ENCODE data around the gene CTIF.

The CTIF gene

DNA sequence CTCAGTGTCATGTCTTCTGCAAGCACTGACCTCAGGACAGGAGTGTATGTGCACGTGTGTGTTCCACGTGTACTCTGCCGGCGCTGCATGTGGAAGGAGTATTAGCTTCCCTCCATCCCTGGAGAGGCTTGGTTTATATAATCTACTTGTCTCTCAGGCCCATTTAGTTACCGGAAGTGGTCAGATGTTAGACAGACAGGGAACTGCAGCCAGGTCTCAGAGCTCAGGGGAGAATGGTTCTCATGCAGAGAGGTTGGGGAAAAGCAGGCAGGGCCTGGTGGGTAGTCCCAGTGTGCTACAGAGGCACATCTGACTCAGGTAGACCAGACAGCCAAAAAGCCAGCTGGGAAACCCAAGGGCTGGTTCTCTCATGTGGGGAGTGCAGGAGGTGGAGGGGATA lies 167.9 kb downstream of the CTIF start:
- no peak overlapping the region for H2BK120ac ChIP-seq (ENCODE audit: low read depth, low read length)

DNA sequence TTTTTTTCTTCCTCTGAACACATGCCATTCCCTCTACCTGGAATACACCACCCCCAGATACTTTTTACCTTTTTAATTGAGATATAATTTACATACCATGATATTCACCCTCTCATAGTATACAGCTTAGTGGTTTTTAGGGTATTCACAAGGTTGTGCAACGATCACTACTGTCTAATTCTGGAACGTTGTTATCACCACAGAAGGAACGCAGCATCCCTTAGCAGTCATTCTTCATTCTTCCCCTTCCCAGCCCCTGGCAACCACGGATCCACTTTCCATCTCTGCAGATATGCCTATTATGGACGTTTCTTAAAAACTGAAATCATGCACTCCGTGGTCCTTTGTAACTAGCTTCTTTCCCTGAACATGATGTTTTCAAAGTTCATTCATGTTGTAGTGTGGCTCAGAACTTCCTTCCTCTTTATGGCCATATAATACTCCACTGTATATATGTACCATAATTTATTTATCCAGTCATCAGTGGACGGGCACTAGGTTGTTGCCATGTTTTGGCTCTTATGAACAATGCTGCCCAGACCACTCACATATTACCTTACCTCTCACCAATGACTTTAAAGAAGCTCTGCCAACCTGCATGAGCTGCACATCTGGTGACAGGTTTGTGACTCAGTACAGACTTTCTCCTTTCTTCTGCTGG lies 168.9 kb downstream of the CTIF start:
- no peak overlapping the region for H4K91ac ChIP-seq (ENCODE audit: low read length)
- DNase-seq: no peak
- H2BK12ac ChIP-seq (ENCODE audit: low read length in 2 of 2): no peak overlapping the region
- no peak overlapping the region for H2AFZ ChIP-seq (ENCODE audit: low read depth, low read length)
- no peak overlapping the region for H2BK15ac ChIP-seq (ENCODE audit: low read depth, poor library complexity, severe bottlenecking)
- no peak overlapping the region for H2BK120ac ChIP-seq (ENCODE audit: low read depth, low read length)
- H3K4ac ChIP-seq (ENCODE audit: low read depth in 1 of 2, low read length in 2 of 2): no peak overlapping the region
- no peak overlapping the region for H3K14ac ChIP-seq (ENCODE audit: low read length in 2 of 2)
- H4K8ac ChIP-seq (ENCODE audit: low read length): no peak overlapping the region
- no peak overlapping the region for H3K27ac ChIP-seq (ENCODE audit: low read length, poor library complexity, severe bottlenecking)
- no peak overlapping the region for H3K4me2 ChIP-seq (ENCODE audit: low read length, poor library complexity, severe bottlenecking)
- H3K4me3 ChIP-seq (ENCODE audit: insufficient read depth in 1 of 2, low read depth in 1 of 2, low read length in 2 of 2): no peak overlapping the region
- no peaks in the 10 kb centered on the region for H3K27me3 ChIP-seq (ENCODE audit: control insufficient read depth in 1 of 2, insufficient read depth in 1 of 2, low read length in 2 of 2)
- H3K4me1 ChIP-seq (ENCODE audit: control insufficient read depth, insufficient read depth, low read depth, low read length): peaks cover 19% of the 10 kb centered on the region
- H3K9ac ChIP-seq (ENCODE audit: low read length): no peak overlapping the region
- H2BK5ac ChIP-seq (ENCODE audit: low read depth, low read length, poor library complexity, severe bottlenecking): no peak overlapping the region
- WGBS: 97% methylated on average over 7 of the region's 7 CpGs
- peaks cover 47% of the 10 kb centered on the region for H3K79me1 ChIP-seq (replicated peaks; ENCODE audit: low read length, poor library complexity, severe bottlenecking)
- H3K9me3 ChIP-seq (ENCODE audit: control insufficient read depth, low read length): no peaks in the 10 kb centered on the region
- peaks cover 6 to 49% of the 10 kb centered on the region in 2 experiments for H3K36me3 ChIP-seq (ENCODE audit: control insufficient read depth in 1 of 2, insufficient read depth in 2 of 2, low read depth in 1 of 2, low read length in 2 of 2)
- H3K23ac ChIP-seq (ENCODE audit: low read length in 2 of 2): no peak overlapping the region
- H2AK5ac ChIP-seq (ENCODE audit: low read length, severe bottlenecking): no peak overlapping the region
- H3K18ac ChIP-seq (ENCODE audit: low read depth in 1 of 2, low read length in 2 of 2): no peak overlapping the region

More for the DNA sequence above, 167.9 kb downstream of the CTIF start:
- Histone ChIP-seq H3K9ac (ENCODE audit: low read length) (no peak overlapping the region), H3K14ac (ENCODE audit: low read length in 2 of 2) (no peak overlapping the region), H2AFZ (ENCODE audit: low read depth, low read length) (no peak overlapping the region), H3K4me3 (ENCODE audit: insufficient read depth in 1 of 2, low read depth in 1 of 2, low read length in 2 of 2) (no peak overlapping the region), H2BK5ac (ENCODE audit: low read depth, low read length, poor library complexity, severe bottlenecking) (no peak overlapping the region), H3K36me3 (ENCODE audit: control insufficient read depth in 1 of 2, insufficient read depth in 2 of 2, low read depth in 1 of 2, low read length in 2 of 2) (peaks cover 6 to 42% of the 10 kb centered on the region in 2 experiments), H4K8ac (ENCODE audit: low read length) (no peak overlapping the region), H3K27ac (ENCODE audit: low read length, poor library complexity, severe bottlenecking) (no peak overlapping the region), H3K4ac (ENCODE audit: low read depth in 1 of 2, low read length in 2 of 2) (no peak overlapping the region), H3K23ac (ENCODE audit: low read length in 2 of 2) (no peak overlapping the region), H3K9me3 (ENCODE audit: control insufficient read depth, low read length) (no peaks in the 10 kb centered on the region), H3K79me1 (replicated peaks; ENCODE audit: low read length, poor library complexity, severe bottlenecking) (peaks cover 44% of the 10 kb centered on the region), H2AK5ac (ENCODE audit: low read length, severe bottlenecking) (no peak overlapping the region), H4K91ac (ENCODE audit: low read length) (no peak overlapping the region), H3K27me3 (ENCODE audit: control insufficient read depth in 1 of 2, insufficient read depth in 1 of 2, low read length in 2 of 2) (no peaks in the 10 kb centered on the region), H3K4me2 (ENCODE audit: low read length, poor library complexity, severe bottlenecking) (no peak overlapping the region), H3K4me1 (ENCODE audit: control insufficient read depth, insufficient read depth, low read depth, low read length) (peaks cover 19% of the 10 kb centered on the region), H3K18ac (ENCODE audit: low read depth in 1 of 2, low read length in 2 of 2) (no peak overlapping the region), H2BK15ac (ENCODE audit: low read depth, poor library complexity, severe bottlenecking) (no peak overlapping the region), H2BK12ac (ENCODE audit: low read length in 2 of 2) (no peak overlapping the region)
- DNase-seq: no peak
- whole genome bisulfite sequencing: 95% methylated on average over 5 of the region's 5 CpGs

GRCh38 chr18:48708807-48709206 lies 170.0 kb downstream of the CTIF start:
- H2BK15ac ChIP-seq (ENCODE audit: low read depth, poor library complexity, severe bottlenecking): no peak overlapping the region
- no peak overlapping the region for H2AFZ ChIP-seq (ENCODE audit: low read depth, low read length)
- H3K4me1 ChIP-seq (ENCODE audit: control insufficient read depth, insufficient read depth, low read depth, low read length): peaks cover 11% of the 10 kb centered on the region
- no peak overlapping the region for H2BK120ac ChIP-seq (ENCODE audit: low read depth, low read length)
- no peak overlapping the region for H3K27ac ChIP-seq (ENCODE audit: low read length, poor library complexity, severe bottlenecking)
- peaks cover 6 to 59% of the 10 kb centered on the region in 2 experiments for H3K36me3 ChIP-seq (ENCODE audit: control insufficient read depth in 1 of 2, insufficient read depth in 2 of 2, low read depth in 1 of 2, low read length in 2 of 2)
- no peak overlapping the region for H3K4ac ChIP-seq (ENCODE audit: low read depth in 1 of 2, low read length in 2 of 2)
- no peak overlapping the region for H3K4me3 ChIP-seq (ENCODE audit: insufficient read depth in 1 of 2, low read depth in 1 of 2, low read length in 2 of 2)
- no peaks in the 10 kb centered on the region for H3K9me3 ChIP-seq (ENCODE audit: control insufficient read depth, low read length)
- H4K91ac ChIP-seq (ENCODE audit: low read length): no peak overlapping the region
- no peak overlapping the region for H3K4me2 ChIP-seq (ENCODE audit: low read length, poor library complexity, severe bottlenecking)
- H2BK5ac ChIP-seq (ENCODE audit: low read depth, low read length, poor library complexity, severe bottlenecking): no peak overlapping the region
- WGBS: 100% methylated on average over 2 of the region's 3 CpGs
- no peak for DNase-seq
- H2AK5ac ChIP-seq (ENCODE audit: low read length, severe bottlenecking): no peak overlapping the region
- peaks cover 49% of the 10 kb centered on the region for H3K79me1 ChIP-seq (replicated peaks; ENCODE audit: low read length, poor library complexity, severe bottlenecking)
- no peak overlapping the region for H4K8ac ChIP-seq (ENCODE audit: low read length)
- no peak overlapping the region for H3K18ac ChIP-seq (ENCODE audit: low read depth in 1 of 2, low read length in 2 of 2)
- no peak overlapping the region for H3K14ac ChIP-seq (ENCODE audit: low read length in 2 of 2)
- no peak overlapping the region for H3K9ac ChIP-seq (ENCODE audit: low read length)
- H3K27me3 ChIP-seq (ENCODE audit: control insufficient read depth in 1 of 2, insufficient read depth in 1 of 2, low read length in 2 of 2): no peaks in the 10 kb centered on the region
- no peak overlapping the region for H2BK12ac ChIP-seq (ENCODE audit: low read length in 2 of 2)
- no peak overlapping the region for H3K23ac ChIP-seq (ENCODE audit: low read length in 2 of 2)

GRCh38 chr18:48709371-48710062 lies 170.7 kb downstream of the CTIF start:
- Histone ChIP-seq H4K91ac (ENCODE audit: low read length) (no peak overlapping the region), H2BK15ac (ENCODE audit: low read depth, poor library complexity, severe bottlenecking) (no peak overlapping the region), H3K79me1 (replicated peaks; ENCODE audit: low read length, poor library complexity, severe bottlenecking) (peaks cover 44% of the 10 kb centered on the region), H3K4ac (ENCODE audit: low read depth in 1 of 2, low read length in 2 of 2) (no peak overlapping the region), H3K23ac (ENCODE audit: low read length in 2 of 2) (no peak overlapping the region), H3K36me3 (ENCODE audit: control insufficient read depth in 1 of 2, insufficient read depth in 2 of 2, low read depth in 1 of 2, low read length in 2 of 2) (peaks cover 6 to 63% of the 10 kb centered on the region in 2 experiments), H2AFZ (ENCODE audit: low read depth, low read length) (no peak overlapping the region), H2AK5ac (ENCODE audit: low read length, severe bottlenecking) (no peak overlapping the region), H2BK12ac (ENCODE audit: low read length in 2 of 2) (no peak overlapping the region), H3K27me3 (ENCODE audit: control insufficient read depth in 1 of 2, insufficient read depth in 1 of 2, low read length in 2 of 2) (no peaks in the 10 kb centered on the region), H3K27ac (ENCODE audit: low read length, poor library complexity, severe bottlenecking) (no peak overlapping the region), H2BK5ac (ENCODE audit: low read depth, low read length, poor library complexity, severe bottlenecking) (no peak overlapping the region), H3K9me3 (ENCODE audit: control insufficient read depth, low read length) (no peaks in the 10 kb centered on the region), H3K4me1 (ENCODE audit: control insufficient read depth, insufficient read depth, low read depth, low read length) (peaks cover 9% of the 10 kb centered on the region), H3K18ac (ENCODE audit: low read depth in 1 of 2, low read length in 2 of 2) (no peak overlapping the region), H3K4me2 (ENCODE audit: low read length, poor library complexity, severe bottlenecking) (no peak overlapping the region), H3K4me3 (ENCODE audit: insufficient read depth in 1 of 2, low read depth in 1 of 2, low read length in 2 of 2) (no peak overlapping the region), H3K9ac (ENCODE audit: low read length) (no peak overlapping the region), H2BK120ac (ENCODE audit: low read depth, low read length) (no peak overlapping the region), H4K8ac (ENCODE audit: low read length) (no peak overlapping the region), H3K14ac (ENCODE audit: low read length in 2 of 2) (no peak overlapping the region)
- 62% methylated on average over 10 of the region's 12 CpGs for WGBS
- DNase-seq: no peak

Measured in mesenchymal stem cell (in vitro differentiated cells and primary cell).